Tibial nerve (tissue), 4 donors: Measurements from ENCODE around the gene SPIRE2.

ENCODE experiments used
- CTCF ChIP-seq, 5 experiments: fragments of 200-600 bp in 3 of 5; fragments of 450-650 bp in 2 of 5; sonication (generic) in 3 of 5; IDR thresholded peaks; one replicate each; pipeline ENCODE4 v1.5.1; 2016 to 2019; ENCODE audit warnings: antibody characterized with exemption in 5 of 5, mild to moderate bottlenecking in 3 of 5, moderate library complexity in 2 of 5
- EP300 ChIP-seq, 2 donors: sonication (generic); formaldehyde crosslinking; IDR thresholded peaks; one replicate each; pipeline ENCODE4 v1.6.1; 2017; ENCODE audit warnings: antibody characterized with exemption in 2 of 2, mild to moderate bottlenecking in 1 of 2

GRCh38 chr16:89911375-89911774, 83.1 kb downstream of the SPIRE2 start:
- TF ChIP-seq CTCF (IDR thresholded peaks at IDR 0.05), result no peak
- TF ChIP-seq EP300 (IDR thresholded peaks at IDR 0.05), result no peak
